Amniotic stem cell (primary cell): ENCODE data around the gene LFNG.
A peak's percentile ranks its signal among the peaks of the same experiment; 100 is the strongest.

Experiments used
- DNase-seq: peaks from one replicate; lab custom pipeline; 2025; lab: John Stamatoyannopoulos, UW

The LFNG gene

GRCh38 chr7:2517026-2517425 lies 2.5 kb upstream of the LFNG start:
- DNase-seq = peak; percentile 83

- no peak for DNase-seq
These were observed 1.7 kb upstream of the LFNG start for GRCh38 chr7:2517678-2518507.

- DNase-seq = no peak
These were observed 846 bp upstream of the LFNG start for GRCh38 chr7:2518737-2519118.

GRCh38 chr7:2520131-2520760 lies 672 bp downstream of the LFNG start:
- no peak for DNase-seq

GRCh38 chr7:2520761-2521290 lies 1.3 kb downstream of the LFNG start:
- no peak for DNase-seq

- no peak for DNase-seq
These were observed 1.8 kb downstream of the LFNG start for GRCh38 chr7:2521341-2521745.

- DNase-seq = no peak
These were observed 2.5 kb downstream of the LFNG start for GRCh38 chr7:2521952-2522591.

- no peak for DNase-seq
These were observed 3.3 kb downstream of the LFNG start for GRCh38 chr7:2522780-2523433.

GRCh38 chr7:2523461-2523936 lies 3.9 kb downstream of the LFNG start:
- no peak for DNase-seq

GRCh38 chr7:2523941-2524807 lies 4.6 kb downstream of the LFNG start:
- peak; percentile 20 for DNase-seq

- no peak for DNase-seq
These were observed 5.5 kb downstream of the LFNG start for GRCh38 chr7:2524808-2525657.

GRCh38 chr7:2525658-2526630 lies 6.4 kb downstream of the LFNG start:
- no peak for DNase-seq

GRCh38 chr7:2526659-2527504 lies 7.3 kb downstream of the LFNG start:
- DNase-seq = no peak

- DNase-seq = peak; percentile 54
These were observed 8.2 kb downstream of the LFNG start for GRCh38 chr7:2527505-2528467.

- DNase-seq = no peak
These were observed 9.0 kb downstream of the LFNG start for GRCh38 chr7:2528481-2529095.
